ENCODE measurements around the gene RBM17. TPM values are rescaled to one million over a fixed set of nuclear protein-coding genes. Genes with fewer than 3 reads are reported as not detected.

The RBM17 gene
- total and polyA plus RNA-seq, 10 of the 15 experiments (the other 5 are each of a cell fraction or from before 2014, with no cell fraction given), result 28.4 to 181 (median 83.9) TPM

DNA sequence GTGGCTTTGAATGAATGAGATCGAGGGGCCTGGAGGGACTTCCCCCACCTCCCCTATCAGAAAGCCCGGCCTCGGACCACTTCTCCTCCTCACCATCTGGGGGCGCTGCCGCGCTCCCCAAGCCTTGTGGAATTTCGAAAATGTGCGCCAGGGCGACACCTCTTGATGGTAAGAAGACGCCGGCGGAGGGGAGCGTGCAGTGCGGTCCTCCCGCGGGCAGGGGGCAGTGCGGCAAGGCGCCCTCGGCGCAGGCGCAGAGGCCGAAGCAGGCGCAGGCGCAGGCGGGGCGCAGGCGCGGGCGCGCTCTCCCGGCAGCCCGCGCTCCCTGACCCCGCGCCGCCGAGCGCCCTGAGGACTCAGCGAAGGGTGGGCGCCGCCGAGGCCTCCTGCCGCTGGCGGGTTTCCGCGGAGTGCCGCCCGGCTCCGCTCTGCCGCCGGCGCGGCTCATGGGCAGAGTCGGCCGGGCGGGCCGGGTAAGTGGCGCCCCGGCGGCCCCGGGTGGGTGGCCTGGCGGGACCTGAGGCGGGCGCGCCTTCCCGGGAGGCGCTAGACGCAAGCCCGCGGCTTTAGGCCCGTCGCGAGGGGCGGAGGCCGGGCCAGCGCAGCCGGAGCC is at the start of gene RBM17 (continued):
- TF ChIP-seq BCL3 (IDR thresholded peaks at IDR 0.05; ENCODE audit: borderline replicate concordance, insufficient read depth, low read depth, low read length, poor library complexity, severe bottlenecking) (no peak), KLF5 (IDR thresholded peaks at IDR 0.05; ENCODE audit: partially characterized antibody) (no peak), RFX5 (IDR thresholded peaks at IDR 0.05; ENCODE audit: low read depth, low read length) (no peak), YY1 (IDR thresholded peaks at IDR 0.05; ENCODE audit: low read depth, low read length) (peak; percentile 89), LARP7 (IDR thresholded peaks at IDR 0.05) (peak; percentile 98), PML (IDR thresholded peaks at IDR 0.05; ENCODE audit: low read length) (0 out of 2 replicates have a peak, but pooled peaks have one; percentile 50), RBBP5 (conservative IDR thresholded peaks at IDR 0.05) (no peak), NFXL1 (IDR thresholded peaks at IDR 0.05; ENCODE audit: borderline replicate concordance) (peak; percentile 72; the same call in 1 of the 2 replicates), SRF (IDR thresholded peaks at IDR 0.05; ENCODE audit: low read depth in 2 of 2, low read length in 2 of 2) (0 out of 4 replicates have a peak, but pooled peaks of 1 of the 2 experiments have one; percentile 56), POLR2AphosphoS5 (IDR thresholded peaks at IDR 0.05; ENCODE audit: low read length) (peak; percentile 61; the same call in 1 of the 2 replicates), NFIC (IDR thresholded peaks at IDR 0.05; ENCODE audit: low read depth, low read length) (no peak), NBN (IDR thresholded peaks at IDR 0.05) (peak; percentile 54; the same call in 1 of the 2 replicates), CBFB (IDR thresholded peaks at IDR 0.05; ENCODE audit: low read depth) (peak; percentile 51; the same call in 1 of the 2 replicates), HDAC6 (IDR thresholded peaks at IDR 0.05; ENCODE audit: unreplicated experiment) (no peak), ETV6 (conservative IDR thresholded peaks at IDR 0.05 in 1 of 2, IDR thresholded peaks at IDR 0.05 in 1 of 2; ENCODE audit: borderline replicate concordance in 1 of 2, low read depth in 1 of 2) (0 out of 4 replicates have a peak, but pooled peaks of 1 of the 2 experiments have one; percentile 30), KDM1A (IDR thresholded peaks at IDR 0.05; ENCODE audit: borderline replicate concordance) (no peak), ZNF217 (IDR thresholded peaks at IDR 0.05) (no peak; the same call in 1 of the 2 replicates), CREM (IDR thresholded peaks at IDR 0.05; ENCODE audit: low read depth) (peak; percentile 45; the same call in 1 of the 2 replicates), ZSCAN29 (IDR thresholded peaks at IDR 0.05) (peak; percentile 72; the same call in 1 of the 2 replicates), ATF7 (IDR thresholded peaks at IDR 0.05; ENCODE audit: low read depth) (no peak), GATAD2B (conservative IDR thresholded peaks at IDR 0.05; ENCODE audit: low read depth) (peak; percentile 95), MAX (IDR thresholded peaks at IDR 0.05; ENCODE audit: low read depth, low read length) (0 out of 2 replicates have a peak, but pooled peaks have one; percentile 44), ZNF24 (IDR thresholded peaks at IDR 0.05) (peak; percentile 95), MEF2A (IDR thresholded peaks at IDR 0.05; ENCODE audit: insufficient read depth, low read depth, low read length) (peak; percentile 71; the same call in 1 of the 2 replicates), IKZF2 (IDR thresholded peaks at IDR 0.05) (peak; percentile 63 to 70; a peak in 3 of 4 replicates), RB1 (IDR thresholded peaks at IDR 0.05; ENCODE audit: borderline replicate concordance) (peak; percentile 82; the same call in 1 of the 2 replicates)
- TF ChIP-seq, protein P1, sequence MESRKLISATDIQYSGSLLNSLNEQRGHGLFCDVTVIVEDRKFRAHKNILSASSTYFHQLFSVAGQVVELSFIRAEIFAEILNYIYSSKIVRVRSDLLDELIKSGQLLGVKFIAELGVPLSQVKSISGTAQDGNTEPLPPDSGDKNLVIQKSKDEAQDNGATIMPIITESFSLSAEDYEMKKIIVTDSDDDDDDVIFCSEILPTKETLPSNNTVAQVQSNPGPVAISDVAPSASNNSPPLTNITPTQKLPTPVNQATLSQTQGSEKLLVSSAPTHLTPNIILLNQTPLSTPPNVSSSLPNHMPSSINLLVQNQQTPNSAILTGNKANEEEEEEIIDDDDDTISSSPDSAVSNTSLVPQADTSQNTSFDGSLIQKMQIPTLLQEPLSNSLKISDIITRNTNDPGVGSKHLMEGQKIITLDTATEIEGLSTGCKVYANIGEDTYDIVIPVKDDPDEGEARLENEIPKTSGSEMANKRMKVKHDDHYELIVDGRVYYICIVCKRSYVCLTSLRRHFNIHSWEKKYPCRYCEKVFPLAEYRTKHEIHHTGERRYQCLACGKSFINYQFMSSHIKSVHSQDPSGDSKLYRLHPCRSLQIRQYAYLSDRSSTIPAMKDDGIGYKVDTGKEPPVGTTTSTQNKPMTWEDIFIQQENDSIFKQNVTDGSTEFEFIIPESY (IDR thresholded peaks at IDR 0.05), result peak; percentile 75; the same call in 1 of the 2 replicates
- TF ChIP-seq, protein P2, sequence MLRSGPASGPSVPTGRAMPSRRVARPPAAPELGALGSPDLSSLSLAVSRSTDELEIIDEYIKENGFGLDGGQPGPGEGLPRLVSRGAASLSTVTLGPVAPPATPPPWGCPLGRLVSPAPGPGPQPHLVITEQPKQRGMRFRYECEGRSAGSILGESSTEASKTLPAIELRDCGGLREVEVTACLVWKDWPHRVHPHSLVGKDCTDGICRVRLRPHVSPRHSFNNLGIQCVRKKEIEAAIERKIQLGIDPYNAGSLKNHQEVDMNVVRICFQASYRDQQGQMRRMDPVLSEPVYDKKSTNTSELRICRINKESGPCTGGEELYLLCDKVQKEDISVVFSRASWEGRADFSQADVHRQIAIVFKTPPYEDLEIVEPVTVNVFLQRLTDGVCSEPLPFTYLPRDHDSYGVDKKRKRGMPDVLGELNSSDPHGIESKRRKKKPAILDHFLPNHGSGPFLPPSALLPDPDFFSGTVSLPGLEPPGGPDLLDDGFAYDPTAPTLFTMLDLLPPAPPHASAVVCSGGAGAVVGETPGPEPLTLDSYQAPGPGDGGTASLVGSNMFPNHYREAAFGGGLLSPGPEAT (IDR thresholded peaks at IDR 0.05; ENCODE audit: low read depth), result peak; percentile 43; the same call in 1 of the 2 replicates
